SK-N-SH (cell line): Measurements from ENCODE around the gene GJC3. TPM values are rescaled to one million over a fixed set of nuclear protein-coding genes. Genes with fewer than 3 reads are reported as not detected.
A peak's percentile ranks its signal among the peaks of the same experiment; 100 is the strongest.

Experiments used
- CTCF ChIA-PET: fragments of 300-600, 350-600 bp; formaldehyde crosslinking; extraction: SDS; loops from one replicate; lab custom pipeline; 2021; lab: Yijun Ruan, JAX
- POLR2A ChIA-PET: fragments of 350-600 bp; sonication (Branson Sonifier 250); formaldehyde crosslinking; extraction: SDS; loops from one replicate; lab custom pipeline; 2020; ENCODE audit warnings: antibody characterized with exemption, inconsistent platforms; lab: Yijun Ruan, JAX
- DNase-seq: peaks from one replicate; pipeline ENCODE4 v3.0.0; 2012
- H2AFZ ChIP-seq: fragments of 200-600 bp; sonication (generic); 2 replicates; pipeline ENCODE4 v1.8.1; 2016; ENCODE audit warnings: antibody characterized with exemption, mild to moderate bottlenecking, low read depth
- H3F3A ChIP-seq: fragments of 200-600 bp; sonication (generic); replicated peaks from 2 replicates; pipeline ENCODE3; 2016; ENCODE audit warnings: antibody characterized with exemption, mild to moderate bottlenecking; ENCODE audit not compliant: insufficient read depth
- H3K27ac ChIP-seq, 2 experiments: fragments of 200-500 bp in 1 of 2; fragments of 200-600 bp in 1 of 2; sonication (Bioruptor generic) in 1 of 2; sonication (generic), shearing (Covaris generic) in 1 of 2; 2 replicates each; pipeline versions ENCODE4 v1.5.1 to v1.6.1; 2014 to 2016; ENCODE audit warnings: low read depth in 2 of 2, inconsistent platforms in 1 of 2, low read length in 1 of 2, mild to moderate bottlenecking in 1 of 2, mixed read lengths in 1 of 2
- H3K27me3 ChIP-seq: fragments of 200-600 bp; sonication (generic), shearing (Covaris generic); 2 replicates; pipeline ENCODE4 v1.6.1; 2016; ENCODE audit warnings: mixed run types; ENCODE audit not compliant: insufficient read depth
- H3K36me3 ChIP-seq, 2 experiments: fragments of 200-500 bp in 1 of 2; fragments of 200-600 bp in 1 of 2; sonication (Bioruptor generic) in 1 of 2; sonication (generic) in 1 of 2; replicated peaks in 1 of 2; 2 replicates each; pipeline versions ENCODE3 to v1.5.1; 2014 to 2016; ENCODE audit warnings: low read length in 1 of 2, mild to moderate bottlenecking in 1 of 2; ENCODE audit not compliant: insufficient read depth in 2 of 2, control insufficient read depth in 1 of 2
- H3K4me1 ChIP-seq, 2 experiments: fragments of 200-500 bp in 1 of 2; fragments of 200-600 bp in 1 of 2; sonication (Bioruptor generic) in 1 of 2; sonication (generic), shearing (Covaris generic) in 1 of 2; 2 replicates each; pipeline versions ENCODE4 v1.5.1 to v1.6.1; 2014 to 2016; ENCODE audit warnings: low read depth in 1 of 2, low read length in 1 of 2, mixed run types in 1 of 2; ENCODE audit not compliant: insufficient read depth in 2 of 2, control insufficient read depth in 1 of 2
- H3K4me2 ChIP-seq: fragments of 200-600 bp; sonication (generic), shearing (Covaris generic); 2 replicates; pipeline ENCODE4 v1.6.1; 2017; ENCODE audit warnings: mixed run types
- H3K4me3 ChIP-seq, 2 experiments: fragments of 200-500 bp in 1 of 2; fragments of 200-600 bp in 1 of 2; sonication (Bioruptor generic) in 1 of 2; sonication (generic), shearing (Covaris generic) in 1 of 2; 2 replicates each; pipeline versions ENCODE4 v1.5.1 to v1.8.1; 2014 to 2016; ENCODE audit warnings: low read depth in 2 of 2, inconsistent platforms in 1 of 2, low read length in 1 of 2, mild to moderate bottlenecking in 1 of 2, mixed read lengths in 1 of 2, moderate library complexity in 1 of 2
- H3K79me2 ChIP-seq: fragments of 200-600 bp; sonication (generic); 2 replicates; pipeline ENCODE4 v1.8.1; 2017; ENCODE audit warnings: mild to moderate bottlenecking; ENCODE audit not compliant: insufficient read depth
- H3K9ac ChIP-seq: fragments of 200-600 bp; sonication (generic); 2 replicates; pipeline ENCODE4 v1.6.1; 2017; ENCODE audit warnings: mixed run types
- H3K9me2 ChIP-seq: fragments of 200-600 bp; sonication (generic); 2 replicates; pipeline ENCODE4 v1.6.1; 2017; ENCODE audit warnings: mixed run types
- H3K9me3 ChIP-seq: fragments of 200-600 bp; sonication (generic); 2 replicates; pipeline ENCODE4 v1.6.1; 2017; ENCODE audit warnings: mixed run types, mild to moderate bottlenecking, moderate library complexity
- H4K20me1 ChIP-seq: fragments of 200-600 bp; sonication (generic); 2 replicates; pipeline ENCODE4 v1.6.1; 2017; ENCODE audit warnings: mild to moderate bottlenecking, mixed run types; ENCODE audit not compliant: insufficient read depth
- EZH2phosphoT487 ChIP-seq: fragments of 200-600 bp; sonication (generic); IDR thresholded peaks from 2 replicates; pipeline ENCODE4 v1.6.1; 2017; ENCODE audit warnings: low read depth, mixed run types, mild to moderate bottlenecking, antibody characterized with exemption, moderate library complexity, borderline replicate concordance
- GATA2 ChIP-seq: sonication (generic); formaldehyde crosslinking; IDR thresholded peaks from 2 replicates; pipeline ENCODE4 v1.5.0; 2020; ENCODE audit warnings: mild to moderate bottlenecking, missing genetic modification reagents
- IRF3 ChIP-seq: fragments of 150-350 bp; IDR thresholded peaks from 2 replicates; pipeline ENCODE4 v1.6.1; 2016; ENCODE audit warnings: mild to moderate bottlenecking, low read depth, low read length
- JUND ChIP-seq: IDR thresholded peaks from 2 replicates; pipeline ENCODE4 v1.4.0; 2012
- MAX ChIP-seq: IDR thresholded peaks from 2 replicates; pipeline ENCODE4 v1.4.0; 2012; ENCODE audit warnings: low read depth
- NFIC ChIP-seq: IDR thresholded peaks from 2 replicates; pipeline ENCODE4 v1.4.0; 2012; ENCODE audit warnings: borderline replicate concordance
- NRF1 ChIP-seq: IDR thresholded peaks from 2 replicates; pipeline ENCODE4 v1.6.1; 2012; ENCODE audit warnings: low read depth, mild to moderate bottlenecking, low read length
- POLR2AphosphoS5 ChIP-seq: IDR thresholded peaks from 2 replicates; pipeline ENCODE4 v1.6.1; 2012; ENCODE audit warnings: low read depth, low read length
- RAD21 ChIP-seq: IDR thresholded peaks from 2 replicates; pipeline ENCODE4 v1.6.1; 2012; ENCODE audit warnings: mild to moderate bottlenecking, low read length
- RCOR1 ChIP-seq: fragments of 150-350 bp; IDR thresholded peaks from 2 replicates; pipeline ENCODE4 v1.6.1; 2017; ENCODE audit warnings: antibody characterized with exemption, low read length
- RFX5 ChIP-seq: IDR thresholded peaks from 2 replicates; pipeline ENCODE4 v1.6.1; 2012; ENCODE audit warnings: mild to moderate bottlenecking, improper control_type of control experiment, low read length
- RXRA ChIP-seq: IDR thresholded peaks from 2 replicates; pipeline ENCODE4 v1.4.0; 2012; ENCODE audit warnings: low read depth, mild to moderate bottlenecking, borderline replicate concordance
- SMC3 ChIP-seq: IDR thresholded peaks from 2 replicates; pipeline ENCODE4 v1.6.1; 2012; ENCODE audit warnings: low read depth, low read length, improper control_type of control experiment
- ZBTB33 ChIP-seq: IDR thresholded peaks from 2 replicates; pipeline ENCODE4 v1.4.0; 2012; ENCODE audit warnings: low read depth, borderline replicate concordance
- WGBS: methylation state at CpG from one replicate; pipeline ENCODE4 v1.1.6; 2017; ENCODE audit warnings: low lambda C conversion rate; 5-methylcytosine and 5-hydroxymethylcytosine counted together
- polyA plus RNA-seq, 3 experiments: library from polyadenylated mRNA; depleted of rRNA; stranded (reverse); fragments of >200 nt; gene quantifications; 2 replicates each; pipeline ENCODE4 v1.2.3, GENCODE V29; 2012
- TF ChIP-seq, protein P1 (sequence below): fragments of 200-600 bp; sonication (generic); IDR thresholded peaks from 2 replicates; pipeline ENCODE4 v1.6.1; 2017; ENCODE audit warnings: antibody characterized with exemption, mild to moderate bottlenecking, moderate library complexity
- TF ChIP-seq, protein P2 (sequence below): IDR thresholded peaks from 2 replicates; pipeline ENCODE4 v1.4.0; 2012; ENCODE audit warnings: low read depth, borderline replicate concordance

Gene GJC3
- polyA plus RNA-seq, 1 of the 3 experiments (the other 2 are of a cell fraction): not detected

DNA sequence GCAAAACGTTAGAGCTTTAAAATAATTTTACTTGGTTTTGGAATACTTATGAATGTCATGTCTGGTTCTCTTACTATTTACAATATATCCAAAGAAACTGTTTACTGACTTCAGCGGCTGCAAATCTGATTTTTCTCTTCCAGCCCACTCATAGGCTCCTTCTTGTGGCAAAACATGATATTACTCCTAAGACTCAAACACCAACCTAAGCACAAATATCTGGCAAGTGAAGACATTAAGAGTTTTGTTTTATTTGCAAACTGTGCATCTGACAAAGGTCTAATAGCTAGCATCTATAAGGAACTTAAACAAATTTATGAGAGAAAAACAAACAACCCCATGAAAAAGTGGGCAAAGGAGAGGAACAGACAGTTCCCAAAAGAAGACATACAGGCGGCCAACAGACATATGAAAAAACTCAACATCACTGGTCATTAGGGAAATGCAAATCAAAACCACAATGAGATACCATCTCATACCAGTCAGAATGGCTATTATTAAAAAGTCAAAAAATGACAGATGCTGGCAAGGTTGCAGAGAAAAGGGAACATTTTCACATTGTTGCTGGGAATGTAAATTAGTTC, 20.3 kb upstream of the GJC3 start:
- Histone ChIP-seq H3K9me2 (no peaks in the 10 kb centered on the region), H4K20me1 (no peaks in the 10 kb centered on the region), H3K4me3 (no peak overlapping the region), H3K4me2 (no peak overlapping the region), H3K27ac (no peak overlapping the region), H3K36me3 (no peaks in the 10 kb centered on the region), H3K9ac (no peak overlapping the region), H3F3A (no peaks in the 10 kb centered on the region), H2AFZ (no peak overlapping the region), H3K4me1 (no peaks in the 10 kb centered on the region), H3K9me3 (no peaks in the 10 kb centered on the region), H3K27me3 (peaks cover 26% of the 10 kb centered on the region; the same call in 1 of the 2 replicates), H3K79me2 (no peaks in the 10 kb centered on the region)
- 7% methylated on average over 3 of the region's 3 CpGs for WGBS
- TF ChIP-seq RCOR1: no peak
- TF ChIP-seq RXRA: no peak
- TF ChIP-seq, protein P1, sequence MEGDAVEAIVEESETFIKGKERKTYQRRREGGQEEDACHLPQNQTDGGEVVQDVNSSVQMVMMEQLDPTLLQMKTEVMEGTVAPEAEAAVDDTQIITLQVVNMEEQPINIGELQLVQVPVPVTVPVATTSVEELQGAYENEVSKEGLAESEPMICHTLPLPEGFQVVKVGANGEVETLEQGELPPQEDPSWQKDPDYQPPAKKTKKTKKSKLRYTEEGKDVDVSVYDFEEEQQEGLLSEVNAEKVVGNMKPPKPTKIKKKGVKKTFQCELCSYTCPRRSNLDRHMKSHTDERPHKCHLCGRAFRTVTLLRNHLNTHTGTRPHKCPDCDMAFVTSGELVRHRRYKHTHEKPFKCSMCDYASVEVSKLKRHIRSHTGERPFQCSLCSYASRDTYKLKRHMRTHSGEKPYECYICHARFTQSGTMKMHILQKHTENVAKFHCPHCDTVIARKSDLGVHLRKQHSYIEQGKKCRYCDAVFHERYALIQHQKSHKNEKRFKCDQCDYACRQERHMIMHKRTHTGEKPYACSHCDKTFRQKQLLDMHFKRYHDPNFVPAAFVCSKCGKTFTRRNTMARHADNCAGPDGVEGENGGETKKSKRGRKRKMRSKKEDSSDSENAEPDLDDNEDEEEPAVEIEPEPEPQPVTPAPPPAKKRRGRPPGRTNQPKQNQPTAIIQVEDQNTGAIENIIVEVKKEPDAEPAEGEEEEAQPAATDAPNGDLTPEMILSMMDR: peak; percentile 57
- peak; percentile 52 for TF ChIP-seq RAD21
- no peak for TF ChIP-seq RFX5
- TF ChIP-seq SMC3: peak; percentile 47
- POLR2A ChIA-PET: no interaction called here
- CTCF ChIA-PET: interaction anchor here (0.9 to 4.7 kb wide), 9 partner anchors 11 to 268 kb away, joined by 3 to 27 read pairs (median 5); partner anchors contain the start of genes GJC3 and TRIM4
- no peak for DNase-seq

DNA sequence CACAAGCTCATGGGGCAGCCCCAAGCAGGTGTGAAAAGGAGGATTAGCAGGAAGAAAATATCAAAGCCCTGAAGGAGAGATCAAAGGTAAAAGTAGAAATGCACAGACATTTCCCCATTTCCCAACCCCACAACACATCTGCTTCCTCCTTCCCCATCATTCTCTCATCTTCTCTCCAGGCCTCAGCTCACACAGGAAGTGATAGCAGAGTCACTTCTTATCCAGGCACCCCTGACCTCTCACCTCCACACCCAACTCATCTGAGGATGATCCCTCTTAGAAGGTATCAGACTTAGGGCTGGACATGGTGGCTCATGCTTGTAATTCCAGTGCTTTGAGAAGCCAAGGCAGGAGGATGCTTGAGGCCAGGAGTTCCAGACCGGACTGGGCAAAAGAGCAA, 18.2 kb upstream of the GJC3 start:
- WGBS: 0% methylated on average over 1 of the region's 1 CpG
- Histone ChIP-seq H3F3A (no peaks in the 10 kb centered on the region), H3K4me1 (no peaks in the 10 kb centered on the region), H3K27ac (no peak overlapping the region), H4K20me1 (no peaks in the 10 kb centered on the region), H3K9ac (no peak overlapping the region), H3K4me2 (no peak overlapping the region), H3K36me3 (no peaks in the 10 kb centered on the region), H3K27me3 (peaks cover 10% of the 10 kb centered on the region; the same call in 1 of the 2 replicates), H3K4me3 (no peak overlapping the region), H2AFZ (no peak overlapping the region), H3K79me2 (no peaks in the 10 kb centered on the region), H3K9me2 (no peaks in the 10 kb centered on the region), H3K9me3 (no peaks in the 10 kb centered on the region)
- ChIA-PET CTCF (interaction anchor here (1.0 to 4.7 kb wide), 3 partner anchors 9 to 34 kb away, joined by 3 to 27 read pairs (median 6); no protein-coding TSS in a partner anchor), POLR2A (interaction anchor here (0.6 kb wide), 1 partner anchor 141 kb away, joined by 3 read pairs; no protein-coding TSS in a partner anchor)
- no peak for DNase-seq
- TF ChIP-seq NFIC: no peak
- TF ChIP-seq EZH2phosphoT487: no peak
- no peak for TF ChIP-seq POLR2AphosphoS5
- no peak for TF ChIP-seq ZBTB33
- TF ChIP-seq, protein P1: no peak
- TF ChIP-seq IRF3: no peak
- TF ChIP-seq, protein P2, sequence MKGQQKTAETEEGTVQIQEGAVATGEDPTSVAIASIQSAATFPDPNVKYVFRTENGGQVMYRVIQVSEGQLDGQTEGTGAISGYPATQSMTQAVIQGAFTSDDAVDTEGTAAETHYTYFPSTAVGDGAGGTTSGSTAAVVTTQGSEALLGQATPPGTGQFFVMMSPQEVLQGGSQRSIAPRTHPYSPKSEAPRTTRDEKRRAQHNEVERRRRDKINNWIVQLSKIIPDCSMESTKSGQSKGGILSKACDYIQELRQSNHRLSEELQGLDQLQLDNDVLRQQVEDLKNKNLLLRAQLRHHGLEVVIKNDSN: no peak
- no peak for TF ChIP-seq GATA2 (CRISPR knock-in tag)
- no peak for TF ChIP-seq MAX
- no peak for TF ChIP-seq RAD21
- TF ChIP-seq RFX5: no peak
- no peak for TF ChIP-seq NRF1
- no peak for TF ChIP-seq JUND
